ENCODE results near the gene SPIN2A. TPM values are rescaled to one million over a fixed set of nuclear protein-coding genes. Genes with fewer than 3 reads are reported as not detected.
"Not testable (repeated sequence)": the region's sequence is repeated elsewhere in the genome, so short reads cannot be mapped to it uniquely, and the experiment has no call there.

SPIN2A gene
- total RNA-seq, 2 donors from 2014 or later: 0.23 to 1.1 TPM

DNA sequence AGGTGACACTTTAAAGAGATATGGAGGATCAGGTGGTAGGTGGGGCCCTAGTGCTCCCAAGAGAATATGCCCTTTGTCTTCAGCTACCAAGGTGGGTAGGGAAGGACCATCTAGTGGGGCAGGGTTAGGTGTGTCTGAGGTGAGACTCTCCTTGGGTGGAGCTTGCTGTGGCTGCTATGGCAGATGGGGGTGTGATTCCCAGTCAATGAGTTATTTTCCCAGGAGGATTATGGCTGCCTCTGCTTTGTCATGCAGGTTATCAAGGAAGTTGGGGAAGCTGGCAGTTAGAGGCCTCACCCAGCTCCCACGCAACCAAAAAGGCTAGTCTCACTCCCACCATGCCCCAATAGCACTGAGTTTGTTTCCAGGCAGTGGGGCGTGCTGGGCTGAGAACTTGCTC is 18.0 kb upstream of the SPIN2A start:
- intact Hi-C loops (cut with DNase I): no loop called here
- no peak for DNase-seq (ENCODE audit: low spot score)
- no peak overlapping the region for H3K27ac ChIP-seq
- H3K4me1 ChIP-seq (replicated peaks): no peaks in the 10 kb centered on the region
- no CpG with 5 or more reads among the region's 2 CpGs for WGBS
- no peak overlapping the region for H3K4me3 ChIP-seq
- no peaks in the 10 kb centered on the region for H3K36me3 ChIP-seq
- TF ChIP-seq POLR2AphosphoS5 (IDR thresholded peaks at IDR 0.05) (no peak), POLR2A (IDR thresholded peaks at IDR 0.05) (no peak), CTCF (IDR thresholded peaks at IDR 0.05) (no peak)
- no peaks in the 10 kb centered on the region for H3K9me3 ChIP-seq
- H3K27me3 ChIP-seq (replicated peaks; ENCODE audit: insufficient read depth): no peaks in the 10 kb centered on the region

GRCh38 chrX:57152222-57152621 is 15.0 kb upstream of the SPIN2A start:
- H3K27ac ChIP-seq; H3K9me3 ChIP-seq; H3K4me1 ChIP-seq (replicated peaks); intact Hi-C loops (cut with DNase I); H3K4me3 ChIP-seq; H3K36me3 ChIP-seq; H3K27me3 ChIP-seq (replicated peaks; ENCODE audit: insufficient read depth); DNase-seq (ENCODE audit: low spot score): not testable (repeated sequence)
- 100% methylated on average over 4 of the region's 8 CpGs for WGBS

DNA sequence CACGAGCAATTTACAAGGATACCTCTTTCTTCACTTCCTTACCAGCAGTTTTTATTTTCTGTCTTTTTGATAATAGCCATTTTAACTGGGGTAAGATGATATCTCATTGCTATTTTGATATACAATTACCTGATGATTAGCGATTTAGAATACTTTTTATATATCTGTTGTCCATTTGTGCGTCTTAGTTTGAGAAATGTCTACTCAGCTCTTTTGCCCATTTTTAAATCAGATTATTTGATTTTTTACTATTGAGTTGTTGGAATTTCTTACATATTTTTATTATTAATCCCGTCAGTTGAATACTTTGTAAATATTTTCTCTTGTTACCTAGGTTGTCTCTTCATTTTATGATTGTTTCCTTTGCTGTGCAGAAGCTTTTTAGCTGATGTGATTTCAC is 1.5 kb upstream of the SPIN2A start:
- Histone ChIP-seq H3K4me3 (no peak overlapping the region), H3K27ac (no peak overlapping the region), H3K4me1 (replicated peaks) (no peaks in the 10 kb centered on the region), H3K27me3 (replicated peaks; ENCODE audit: insufficient read depth) (no peaks in the 10 kb centered on the region), H3K36me3 (no peaks in the 10 kb centered on the region), H3K9me3 (no peaks in the 10 kb centered on the region)
- DNase-seq (ENCODE audit: low spot score): no peak
- WGBS: 81% methylated on average over 4 of the region's 4 CpGs
- intact Hi-C loops (cut with DNase I): no loop called here
- TF ChIP-seq CTCF (IDR thresholded peaks at IDR 0.05) (no peak), POLR2A (IDR thresholded peaks at IDR 0.05) (no peak), POLR2AphosphoS5 (IDR thresholded peaks at IDR 0.05) (no peak)

DNA sequence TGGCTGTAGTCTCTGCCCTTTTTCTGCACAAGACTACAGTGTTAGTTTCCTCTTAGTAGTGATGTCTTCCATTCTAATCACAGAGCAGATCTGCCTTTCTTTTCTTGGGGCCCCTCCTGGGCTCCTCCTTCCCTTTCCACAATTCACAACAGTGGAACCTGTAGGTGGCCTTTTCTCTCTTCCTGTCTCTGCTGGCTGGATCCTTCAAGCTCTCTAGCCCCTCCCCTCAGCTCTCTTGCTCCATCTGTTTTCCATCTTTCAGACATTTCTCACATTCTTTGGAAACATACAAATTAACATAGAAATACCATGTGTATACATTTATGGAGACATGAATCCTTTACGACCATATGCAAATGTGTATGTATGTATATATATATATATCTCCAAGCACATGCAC is 304 bp upstream of the SPIN2A start:
- Histone ChIP-seq H3K36me3 (no peaks in the 10 kb centered on the region), H3K27ac (no peak overlapping the region), H3K27me3 (replicated peaks; ENCODE audit: insufficient read depth) (no peaks in the 10 kb centered on the region), H3K4me1 (replicated peaks) (no peaks in the 10 kb centered on the region), H3K4me3 (no peak overlapping the region), H3K9me3 (no peaks in the 10 kb centered on the region)
- no peak for DNase-seq (ENCODE audit: low spot score)
- intact Hi-C loops (cut with DNase I): no loop called here
- WGBS: 24% methylated on average over 1 of the region's 1 CpG
- TF ChIP-seq CTCF (IDR thresholded peaks at IDR 0.05) (no peak), POLR2AphosphoS5 (IDR thresholded peaks at IDR 0.05) (no peak), POLR2A (IDR thresholded peaks at IDR 0.05) (no peak)

GRCh38 chrX:57136589-57136988 is 608 bp downstream of the SPIN2A start:
- H3K4me3 ChIP-seq; DNase-seq (ENCODE audit: low spot score); H3K27ac ChIP-seq; H3K9me3 ChIP-seq; intact Hi-C loops (cut with DNase I); H3K36me3 ChIP-seq; H3K27me3 ChIP-seq (replicated peaks; ENCODE audit: insufficient read depth); H3K4me1 ChIP-seq (replicated peaks): not testable (repeated sequence)
- 100% methylated on average over 1 of the region's 3 CpGs for WGBS

GRCh38 chrX:57135287-57135686 is 1.9 kb downstream of the SPIN2A start:
- intact Hi-C loops (cut with DNase I): no loop called here
- H3K27ac ChIP-seq: no peak overlapping the region
- no peak overlapping the region for H3K4me3 ChIP-seq
- no peaks in the 10 kb centered on the region for H3K36me3 ChIP-seq
- no peaks in the 10 kb centered on the region for H3K27me3 ChIP-seq (replicated peaks; ENCODE audit: insufficient read depth)
- 98% methylated on average over 3 of the region's 3 CpGs for WGBS
- TF ChIP-seq CTCF (IDR thresholded peaks at IDR 0.05) (no peak), POLR2AphosphoS5 (IDR thresholded peaks at IDR 0.05) (no peak), POLR2A (IDR thresholded peaks at IDR 0.05) (no peak)
- H3K9me3 ChIP-seq: no peaks in the 10 kb centered on the region
- no peak for DNase-seq (ENCODE audit: low spot score)
- H3K4me1 ChIP-seq (replicated peaks): no peaks in the 10 kb centered on the region

All from prostate gland (tissue), 2 donors.